Keratinocyte (primary cell): ENCODE data around the gene ALPK1. TPM values are rescaled to one million over a fixed set of nuclear protein-coding genes. Genes with fewer than 3 reads are reported as not detected.

ENCODE experiments used
- DNase-seq: peaks from one replicate; pipeline ENCODE4 v3.0.0-alpha.2; 2011; ENCODE audit warnings: low read depth, missing footprints, low spot score
- FAIRE-seq: peaks from 2 replicates; lab custom pipeline; 2011; peaks lifted over from hg19 to GRCh38; lab: Jason Lieb, UNC
- H2AFZ ChIP-seq: 2 replicates; pipeline ENCODE4 v1.6.0; 2012; ENCODE audit warnings: low read length, control low read depth, inconsistent platforms; ENCODE audit not compliant: control insufficient read depth
- H3K27ac ChIP-seq: 2 replicates; pipeline ENCODE4 v1.5.1; 2011; ENCODE audit warnings: low read length; ENCODE audit not compliant: control insufficient read depth, insufficient read depth
- H3K27me3 ChIP-seq: 3 replicates; pipeline ENCODE4 v1.6.0; 2011; ENCODE audit warnings: low read length; ENCODE audit not compliant: control insufficient read depth, insufficient read depth; ENCODE audit errors: extremely low read depth
- H3K36me3 ChIP-seq, 2 experiments: 2 replicates in 1 of 2; 3 replicates in 1 of 2; pipeline ENCODE4 v1.5.1; 2011; ENCODE audit warnings: low read length in 2 of 2, mild to moderate bottlenecking in 1 of 2; ENCODE audit not compliant: control insufficient read depth in 2 of 2, insufficient read depth in 2 of 2; ENCODE audit errors: extremely low read depth in 1 of 2
- H3K4me1 ChIP-seq: 3 replicates; pipeline ENCODE4 v1.5.1; 2011; ENCODE audit warnings: low read length; ENCODE audit not compliant: control insufficient read depth, insufficient read depth; ENCODE audit errors: extremely low read depth
- H3K4me2 ChIP-seq: 3 replicates; pipeline ENCODE4 v1.6.0; 2011; ENCODE audit warnings: low read depth, low read length; ENCODE audit not compliant: control insufficient read depth, insufficient read depth; ENCODE audit errors: extremely low read depth
- H3K4me3 ChIP-seq, 3 experiments: fragments of 200-600 bp in 1 of 3; sonication (generic) in 1 of 3; 2 replicates in 2 of 3; 3 replicates in 1 of 3; pipeline ENCODE4 v1.5.1; 2011 to 2016; ENCODE audit warnings: low read length in 3 of 3, mild to moderate bottlenecking in 3 of 3, control low read depth in 2 of 3, inconsistent platforms in 1 of 3, low read depth in 1 of 3, mixed read lengths in 1 of 3, mixed run types in 1 of 3, moderate library complexity in 1 of 3; ENCODE audit not compliant: control insufficient read depth in 2 of 3, insufficient read depth in 2 of 3; ENCODE audit errors: extremely low read depth in 1 of 3
- H3K79me2 ChIP-seq: 2 replicates; pipeline ENCODE4 v1.6.0; 2012; ENCODE audit warnings: low read length; ENCODE audit not compliant: control insufficient read depth, insufficient read depth
- H3K9ac ChIP-seq: 3 replicates; pipeline ENCODE4 v1.6.0; 2011; ENCODE audit warnings: low read length; ENCODE audit not compliant: control insufficient read depth, insufficient read depth; ENCODE audit errors: extremely low read depth
- H3K9me1 ChIP-seq: 3 replicates; pipeline ENCODE4 v1.6.0; 2011; ENCODE audit warnings: low read length; ENCODE audit not compliant: control insufficient read depth, insufficient read depth; ENCODE audit errors: extremely low read depth
- H3K9me3 ChIP-seq: 2 replicates; pipeline ENCODE4 v1.5.1; 2012; ENCODE audit warnings: low read depth, low read length; ENCODE audit not compliant: control insufficient read depth
- H4K20me1 ChIP-seq: 3 replicates; pipeline ENCODE4 v1.6.0; 2011; ENCODE audit warnings: low read length; ENCODE audit not compliant: control insufficient read depth, insufficient read depth; ENCODE audit errors: extremely low read depth
- EZH2 ChIP-seq: IDR thresholded peaks from one replicate; pipeline ENCODE4 v1.6.1; 2012; ENCODE audit warnings: inconsistent platforms, mild to moderate bottlenecking, low read length, moderate library complexity
- dilution Hi-C: fragments of 300-500 bp; cut with MboI; formaldehyde crosslinking; loops from one replicate; pipeline ENCODE4 v1.7.0; 2020; ENCODE audit warnings: low sequenced_read_pairs; ENCODE audit not compliant: extremely low pct_ligation_motif_present
- polyA plus RNA-seq, 5 experiments: library from polyadenylated mRNA; depleted of rRNA in 3 of 5; stranded (reverse) in 3 of 5; stranded (forward) in 1 of 5; unstranded in 1 of 5; fragments of >200 nt; gene quantifications; 1 replicate in 1 of 5; 2 replicates in 3 of 5; 3 replicates in 1 of 5; pipeline versions ENCODE4 v1.2.1 to v1.2.3, GENCODE V29; 2011 to 2012; ENCODE audit warnings: missing spikeins in 2 of 5, low read depth in 1 of 5, low replicate concordance in 1 of 5
- TF ChIP-seq, protein P1 (sequence below), 3 experiments: IDR thresholded peaks in 1 of 3; conservative IDR thresholded peaks in 1 of 3; optimal IDR thresholded peaks in 1 of 3; 2 replicates in 2 of 3; 3 replicates in 1 of 3; pipeline versions ENCODE3 to v1.5.1; 2011; ENCODE audit warnings: low read length in 3 of 3, mild to moderate bottlenecking in 3 of 3, moderate library complexity in 2 of 3, control low read depth in 1 of 3, inconsistent platforms in 1 of 3; ENCODE audit not compliant: insufficient read depth in 2 of 3; ENCODE audit errors: extremely low read depth in 1 of 3

ALPK1 gene
- polyA plus RNA-seq, 1 donor (not counting 4 experiments of a cell fraction or from before 2014, with no cell fraction given), result 5.5 TPM

DNA sequence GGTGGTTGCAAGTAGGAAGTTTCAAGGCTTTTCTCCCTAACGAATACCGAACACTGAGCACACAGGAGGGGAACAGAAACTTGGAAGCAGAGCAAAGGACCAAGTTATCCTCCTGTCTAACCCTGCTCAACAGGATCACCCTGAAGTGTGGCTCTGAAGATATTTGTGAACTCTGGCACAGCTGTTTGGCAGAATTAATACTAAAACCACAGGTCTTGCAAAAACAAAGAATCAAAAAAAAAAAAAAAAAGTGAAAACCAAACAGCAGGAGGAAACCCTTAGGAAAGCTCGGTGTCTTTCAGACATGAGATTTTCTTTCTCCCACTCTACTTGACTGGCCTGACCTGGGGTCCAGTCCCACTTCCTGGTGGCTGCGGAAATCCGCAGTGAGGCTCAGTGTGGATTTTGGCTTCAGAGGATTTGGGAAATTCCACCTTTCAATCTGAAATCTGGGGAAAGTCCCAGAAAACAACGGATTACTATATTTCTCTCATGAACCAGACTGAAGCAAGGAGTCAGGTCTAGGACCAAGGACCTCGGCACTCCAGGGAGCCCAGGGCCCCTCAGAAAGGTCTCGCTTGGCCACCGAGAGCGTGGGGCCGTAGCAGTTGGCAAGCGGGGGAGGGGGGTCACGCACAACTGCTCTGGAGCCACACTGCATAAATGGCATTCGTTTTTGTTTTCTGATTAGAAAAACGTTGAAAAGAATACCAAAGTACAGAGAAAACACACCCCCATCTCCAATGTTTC is 12.3 kb upstream of the ALPK1 start:
- dilution Hi-C loops, result no loop called here
- Histone ChIP-seq H2AFZ (peak overlapping the region; percentile 89), H3K9me1 (no peaks in the 10 kb centered on the region), H3K36me3 (no peaks in the 10 kb centered on the region), H3K4me2 (peak overlapping the region; percentile 99), H3K9me3 (no peaks in the 10 kb centered on the region), H4K20me1 (no peaks in the 10 kb centered on the region), H3K4me3 (peak overlapping the region; percentile 70 to 87 (median 77)), H3K79me2 (peaks cover 23% of the 10 kb centered on the region), H3K9ac (peak overlapping the region; percentile 84), H3K4me1 (peaks cover 11% of the 10 kb centered on the region), H3K27ac (peak overlapping the region; percentile 82), H3K27me3 (no peaks in the 10 kb centered on the region)
- TF ChIP-seq, protein P1, sequence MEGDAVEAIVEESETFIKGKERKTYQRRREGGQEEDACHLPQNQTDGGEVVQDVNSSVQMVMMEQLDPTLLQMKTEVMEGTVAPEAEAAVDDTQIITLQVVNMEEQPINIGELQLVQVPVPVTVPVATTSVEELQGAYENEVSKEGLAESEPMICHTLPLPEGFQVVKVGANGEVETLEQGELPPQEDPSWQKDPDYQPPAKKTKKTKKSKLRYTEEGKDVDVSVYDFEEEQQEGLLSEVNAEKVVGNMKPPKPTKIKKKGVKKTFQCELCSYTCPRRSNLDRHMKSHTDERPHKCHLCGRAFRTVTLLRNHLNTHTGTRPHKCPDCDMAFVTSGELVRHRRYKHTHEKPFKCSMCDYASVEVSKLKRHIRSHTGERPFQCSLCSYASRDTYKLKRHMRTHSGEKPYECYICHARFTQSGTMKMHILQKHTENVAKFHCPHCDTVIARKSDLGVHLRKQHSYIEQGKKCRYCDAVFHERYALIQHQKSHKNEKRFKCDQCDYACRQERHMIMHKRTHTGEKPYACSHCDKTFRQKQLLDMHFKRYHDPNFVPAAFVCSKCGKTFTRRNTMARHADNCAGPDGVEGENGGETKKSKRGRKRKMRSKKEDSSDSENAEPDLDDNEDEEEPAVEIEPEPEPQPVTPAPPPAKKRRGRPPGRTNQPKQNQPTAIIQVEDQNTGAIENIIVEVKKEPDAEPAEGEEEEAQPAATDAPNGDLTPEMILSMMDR (optimal IDR thresholded peaks at IDR 0.05 in 1 of 3, IDR thresholded peaks at IDR 0.05 in 1 of 3, conservative IDR thresholded peaks at IDR 0.05 in 1 of 3; ENCODE audit: extremely low read depth in 1 of 3, insufficient read depth in 2 of 3, low read length in 3 of 3), result no peak
- TF ChIP-seq EZH2, result no peak
- FAIRE-seq, result no peak
- DNase-seq, result no peak

DNA sequence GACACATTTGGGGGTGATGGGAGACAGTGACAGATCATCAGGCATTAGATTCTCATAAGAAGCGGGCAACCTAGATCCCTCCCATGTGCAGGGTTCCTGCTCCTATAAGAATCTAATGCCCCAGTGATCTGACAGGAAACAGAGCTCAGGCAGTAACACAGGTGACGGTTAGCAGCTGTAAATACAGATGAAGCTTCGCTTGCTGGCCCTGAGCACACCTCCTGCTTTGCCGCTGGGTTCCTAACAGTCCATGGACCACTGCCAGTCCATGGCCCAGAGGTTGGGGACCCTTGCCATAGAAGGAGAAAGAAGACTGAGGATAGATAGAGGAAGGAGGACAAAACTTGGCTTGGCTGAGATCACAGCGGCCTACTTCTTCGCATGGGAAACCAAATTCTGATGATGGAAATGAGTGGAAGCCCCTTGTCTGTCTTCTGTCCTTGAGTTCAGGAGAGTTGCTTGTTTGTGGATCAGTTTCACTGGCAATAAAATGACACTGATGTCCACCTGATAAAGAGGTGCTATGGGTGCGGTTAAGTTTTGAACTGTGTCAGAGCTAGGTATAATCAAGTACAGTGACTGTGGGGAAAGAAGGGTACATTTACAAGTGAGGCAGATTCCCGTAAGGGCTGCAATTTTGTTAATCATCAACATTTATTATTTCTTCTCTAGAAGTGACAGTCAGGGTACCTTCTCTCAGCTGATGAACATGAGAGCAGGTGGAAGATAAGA is 9.7 kb upstream of the ALPK1 start:
- no peaks in the 10 kb centered on the region for H4K20me1 ChIP-seq
- no peak for DNase-seq
- H3K4me3 ChIP-seq, result no peak overlapping the region
- FAIRE-seq, result no peak
- peaks cover 19% of the 10 kb centered on the region for H3K79me2 ChIP-seq
- no peaks in the 10 kb centered on the region for H3K36me3 ChIP-seq
- dilution Hi-C loops, result no loop called here
- no peaks in the 10 kb centered on the region for H3K27me3 ChIP-seq
- H3K9me3 ChIP-seq, result no peaks in the 10 kb centered on the region
- peaks cover 11% of the 10 kb centered on the region for H3K4me1 ChIP-seq
- no peak overlapping the region for H2AFZ ChIP-seq
- no peak overlapping the region for H3K4me2 ChIP-seq
- TF ChIP-seq, protein P1 (optimal IDR thresholded peaks at IDR 0.05 in 1 of 3, IDR thresholded peaks at IDR 0.05 in 1 of 3, conservative IDR thresholded peaks at IDR 0.05 in 1 of 3; ENCODE audit: extremely low read depth in 1 of 3, insufficient read depth in 2 of 3, low read length in 3 of 3), result no peak
- TF ChIP-seq EZH2, result no peak
- H3K9me1 ChIP-seq, result no peaks in the 10 kb centered on the region
- H3K27ac ChIP-seq, result no peak overlapping the region
- no peak overlapping the region for H3K9ac ChIP-seq
